GM12801 (cell line): ENCODE data around the gene CD33.

Experiments used
- TF ChIP-seq, protein P1 (sequence below): IDR thresholded peaks from one replicate; pipeline ENCODE4 v1.5.1; 2011; ENCODE audit warnings: control low read depth; ENCODE audit not compliant: insufficient read length; ENCODE audit errors: extremely low read depth

The CD33 gene

GRCh38 chr19:51211833-51212232 is 13.0 kb upstream of the CD33 start:
- TF ChIP-seq, protein P1, sequence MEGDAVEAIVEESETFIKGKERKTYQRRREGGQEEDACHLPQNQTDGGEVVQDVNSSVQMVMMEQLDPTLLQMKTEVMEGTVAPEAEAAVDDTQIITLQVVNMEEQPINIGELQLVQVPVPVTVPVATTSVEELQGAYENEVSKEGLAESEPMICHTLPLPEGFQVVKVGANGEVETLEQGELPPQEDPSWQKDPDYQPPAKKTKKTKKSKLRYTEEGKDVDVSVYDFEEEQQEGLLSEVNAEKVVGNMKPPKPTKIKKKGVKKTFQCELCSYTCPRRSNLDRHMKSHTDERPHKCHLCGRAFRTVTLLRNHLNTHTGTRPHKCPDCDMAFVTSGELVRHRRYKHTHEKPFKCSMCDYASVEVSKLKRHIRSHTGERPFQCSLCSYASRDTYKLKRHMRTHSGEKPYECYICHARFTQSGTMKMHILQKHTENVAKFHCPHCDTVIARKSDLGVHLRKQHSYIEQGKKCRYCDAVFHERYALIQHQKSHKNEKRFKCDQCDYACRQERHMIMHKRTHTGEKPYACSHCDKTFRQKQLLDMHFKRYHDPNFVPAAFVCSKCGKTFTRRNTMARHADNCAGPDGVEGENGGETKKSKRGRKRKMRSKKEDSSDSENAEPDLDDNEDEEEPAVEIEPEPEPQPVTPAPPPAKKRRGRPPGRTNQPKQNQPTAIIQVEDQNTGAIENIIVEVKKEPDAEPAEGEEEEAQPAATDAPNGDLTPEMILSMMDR: no peak

GRCh38 chr19:51219307-51219706 is 5.6 kb upstream of the CD33 start:
- TF ChIP-seq, protein P1: no peak

GRCh38 chr19:51219971-51220370 is 4.9 kb upstream of the CD33 start:
- TF ChIP-seq, protein P1: no peak

- TF ChIP-seq, protein P1: no peak
Measured at GRCh38 chr19:51220996-51221395, 3.9 kb upstream of the CD33 start.

- TF ChIP-seq, protein P1: no peak
Measured at GRCh38 chr19:51224163-51224641, 678 bp upstream of the CD33 start.

DNA sequence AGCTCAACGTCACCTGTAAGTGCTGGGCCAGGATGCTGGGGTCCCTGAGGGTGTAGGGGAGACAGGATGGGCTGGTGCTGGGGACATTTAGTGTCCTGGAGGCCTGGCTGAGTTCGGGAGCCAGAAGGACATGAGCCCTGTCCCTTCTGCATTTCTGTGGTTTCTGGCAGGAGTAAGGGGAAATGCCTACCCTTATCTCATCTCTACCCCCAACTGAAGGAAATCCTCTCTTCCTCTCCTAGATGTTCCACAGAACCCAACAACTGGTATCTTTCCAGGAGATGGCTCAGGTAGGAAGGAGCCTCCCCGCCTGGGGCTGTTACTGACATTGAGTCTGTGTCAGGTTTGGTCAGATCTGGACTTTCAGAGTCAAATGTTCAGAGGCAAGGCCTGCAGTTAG is 1.2 kb downstream of the CD33 start:
- TF ChIP-seq, protein P1: no peak

- TF ChIP-seq, protein P1: no peak
Measured at GRCh38 chr19:51227326-51227725, 2.4 kb downstream of the CD33 start.

DNA sequence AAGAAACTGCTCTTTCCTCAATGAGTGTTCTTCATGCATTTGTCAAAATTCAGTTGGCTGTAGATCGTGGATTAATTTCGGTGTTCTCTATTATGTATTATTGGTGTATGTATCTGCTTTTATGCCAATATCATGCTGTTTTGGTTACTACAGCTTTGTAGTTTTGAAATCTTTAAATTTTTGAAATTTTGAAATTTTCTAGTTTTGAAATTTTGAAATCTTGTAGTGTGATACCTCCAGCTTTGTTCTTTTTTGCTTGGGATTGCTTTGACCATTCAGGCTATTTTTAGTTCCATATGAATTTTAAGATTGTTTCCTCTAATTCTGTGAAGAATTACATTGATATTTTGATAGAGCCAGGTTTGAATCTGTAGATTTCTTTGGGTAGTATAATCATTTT is 3.1 kb downstream of the CD33 start:
- TF ChIP-seq, protein P1: no peak
